Vagina (tissue), 2 donors: ENCODE measurements around the gene TIGAR. TPM values are rescaled to one million over a fixed set of nuclear protein-coding genes. Genes with fewer than 3 reads are reported as not detected.

Experiments
- DNase-seq, 2 donors: peaks; one replicate each; pipeline ENCODE4 v3.0.0-alpha.2; 2017; ENCODE audit errors: extremely low spot score in 2 of 2
- H3K27ac ChIP-seq: fragments of 200-600 bp; sonication (generic); one replicate; pipeline ENCODE4 v1.5.1; 2019
- H3K27me3 ChIP-seq: fragments of 200-600 bp; sonication (generic); one replicate; pipeline ENCODE4 v1.5.1; 2019
- H3K36me3 ChIP-seq, 2 donors: fragments of 200-600 bp; sonication (generic); one replicate each; pipeline ENCODE4 v1.5.1; 2017 to 2019
- H3K4me1 ChIP-seq: fragments of 200-600 bp; sonication (generic); one replicate; pipeline ENCODE4 v1.5.1; 2019
- H3K4me3 ChIP-seq, 2 donors: fragments of 200-600 bp; sonication (generic); 1 replicate in 1 of 2; 2 replicates in 1 of 2; pipeline ENCODE4 v1.5.1; 2016 to 2019
- H3K9me3 ChIP-seq: fragments of 200-600 bp; sonication (generic); one replicate; pipeline ENCODE4 v1.5.1; 2019
- CTCF ChIP-seq, 3 experiments: fragments of 450-650 bp in 2 of 3; fragments of 200-600 bp in 1 of 3; sonication (generic) in 1 of 3; IDR thresholded peaks; one replicate each; pipeline ENCODE4 v1.5.1; 2017 to 2019; ENCODE audit warnings: antibody characterized with exemption in 3 of 3, mild to moderate bottlenecking in 2 of 3, moderate library complexity in 2 of 3
- POLR2A ChIP-seq, 2 donors: fragments of 450-650 bp; IDR thresholded peaks; one replicate each; pipeline ENCODE4 v1.6.1; 2017; ENCODE audit warnings: antibody characterized with exemption in 2 of 2, mild to moderate bottlenecking in 2 of 2, moderate library complexity in 2 of 2
- POLR2AphosphoS5 ChIP-seq, 2 donors: sonication (generic); formaldehyde crosslinking; IDR thresholded peaks; one replicate each; pipeline ENCODE4 v1.9.0; 2017; ENCODE audit warnings: antibody characterized with exemption in 2 of 2, mild to moderate bottlenecking in 2 of 2, low read depth in 1 of 2; ENCODE audit not compliant: insufficient read depth in 1 of 2
- intact Hi-C: fragments of 100-400 bp; cut with DNase I; formaldehyde crosslinking; loops from one replicate; pipeline ENCODE4 v1.15.1; 2023
- total RNA-seq: library from RNA; depleted of rRNA; stranded (reverse); fragments of >200 nt; gene quantifications from one replicate; pipeline ENCODE4 v1.2.3, GENCODE V29; 2016

TIGAR gene
- total RNA-seq, 1 donor from 2014 or later, result 0.98 TPM

DNA sequence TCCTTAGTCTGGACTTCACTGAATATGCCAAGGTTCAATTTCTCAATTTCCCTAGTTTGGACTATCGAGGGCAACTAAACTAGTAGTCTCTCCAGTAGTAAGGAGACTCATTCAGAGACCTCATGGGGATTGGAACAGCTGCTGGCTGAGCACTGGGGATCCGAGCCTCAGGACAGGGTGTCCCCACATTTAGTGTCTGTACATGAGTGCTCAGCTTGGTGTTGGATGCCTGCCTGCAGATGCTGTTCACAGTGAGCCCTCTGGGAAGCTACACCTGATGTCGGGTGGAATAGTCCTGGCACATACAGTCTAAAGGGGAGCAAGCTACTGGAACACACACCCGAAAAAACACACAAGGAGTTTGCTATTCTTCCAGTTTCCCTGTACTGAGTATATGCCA lies 59.3 kb downstream of the TIGAR start:
- Histone ChIP-seq H3K27me3 (no peaks in the 10 kb centered on the region), H3K4me1 (no peaks in the 10 kb centered on the region), H3K4me3 (no peak overlapping the region), H3K36me3 (no peaks in the 10 kb centered on the region), H3K9me3 (no peaks in the 10 kb centered on the region), H3K27ac (no peak overlapping the region)
- intact Hi-C loops, result no loop called here
- peak in 1 of 2 donors; percentile 54 for DNase-seq
- no peak for TF ChIP-seq POLR2AphosphoS5 (IDR thresholded peaks at IDR 0.05; ENCODE audit: insufficient read depth in 1 of 2, low read depth in 1 of 2)
- no peak for TF ChIP-seq POLR2A (IDR thresholded peaks at IDR 0.05)

- Histone ChIP-seq H3K4me3 (no peak overlapping the region), H3K4me1 (no peaks in the 10 kb centered on the region), H3K9me3 (no peaks in the 10 kb centered on the region), H3K36me3 (no peaks in the 10 kb centered on the region), H3K27me3 (no peaks in the 10 kb centered on the region), H3K27ac (no peak overlapping the region)
- peak in 1 of 2 donors; percentile 58 for DNase-seq
- TF ChIP-seq POLR2A (IDR thresholded peaks at IDR 0.05), result no peak
- no peak for TF ChIP-seq CTCF (IDR thresholded peaks at IDR 0.05)
- no peak for TF ChIP-seq POLR2AphosphoS5 (IDR thresholded peaks at IDR 0.05; ENCODE audit: insufficient read depth in 1 of 2, low read depth in 1 of 2)
- intact Hi-C loops, result no loop called here
These were observed 62.4 kb downstream of the TIGAR start for GRCh38 chr12:4383304-4383865.

DNA sequence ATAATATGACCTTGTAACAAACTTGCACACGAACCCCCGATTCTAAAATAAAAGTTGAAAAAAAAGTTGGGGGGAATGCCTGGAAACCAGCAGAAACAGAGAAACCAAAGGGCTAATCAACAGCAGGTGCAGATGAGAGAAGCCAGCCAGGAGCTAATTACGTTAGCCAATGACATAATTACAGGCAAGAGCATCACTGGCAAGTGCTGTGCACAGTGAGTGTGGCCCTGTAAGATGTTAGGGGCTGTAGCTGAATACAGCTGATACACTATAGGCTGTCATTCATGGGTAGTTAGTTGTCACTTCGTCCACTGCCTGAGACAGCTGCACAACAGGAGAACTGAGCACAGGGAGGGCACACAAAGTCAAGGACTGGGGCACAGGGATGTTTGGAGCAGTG lies 65.8 kb downstream of the TIGAR start:
- TF ChIP-seq POLR2AphosphoS5 (IDR thresholded peaks at IDR 0.05; ENCODE audit: insufficient read depth in 1 of 2, low read depth in 1 of 2), result no peak
- TF ChIP-seq CTCF (IDR thresholded peaks at IDR 0.05), result no peak
- TF ChIP-seq POLR2A (IDR thresholded peaks at IDR 0.05), result no peak
- peak in 1 of 2 donors; percentile 47 for DNase-seq
- H3K36me3 ChIP-seq, result no peaks in the 10 kb centered on the region
- no peaks in the 10 kb centered on the region for H3K4me1 ChIP-seq
- no peaks in the 10 kb centered on the region for H3K9me3 ChIP-seq
- no peak overlapping the region for H3K27ac ChIP-seq
- no peaks in the 10 kb centered on the region for H3K27me3 ChIP-seq
- intact Hi-C loops, result no loop called here
- no peak overlapping the region for H3K4me3 ChIP-seq

GRCh38 chr12:4387607-4388006 lies 66.6 kb downstream of the TIGAR start:
- TF ChIP-seq CTCF (IDR thresholded peaks at IDR 0.05), result no peak
- no peak for TF ChIP-seq POLR2AphosphoS5 (IDR thresholded peaks at IDR 0.05; ENCODE audit: insufficient read depth in 1 of 2, low read depth in 1 of 2)
- no peak for TF ChIP-seq POLR2A (IDR thresholded peaks at IDR 0.05)
- Histone ChIP-seq H3K27ac (no peak overlapping the region), H3K36me3 (no peaks in the 10 kb centered on the region), H3K9me3 (no peaks in the 10 kb centered on the region), H3K4me1 (no peaks in the 10 kb centered on the region), H3K4me3 (no peak overlapping the region), H3K27me3 (no peaks in the 10 kb centered on the region)
- DNase-seq, result peak in 1 of 2 donors; percentile 29
- intact Hi-C loops, result no loop called here

GRCh38 chr12:4388032-4388431 lies 67.0 kb downstream of the TIGAR start:
- intact Hi-C loops, result no loop called here
- peak in 1 of 2 donors; percentile 22 for DNase-seq
- no peaks in the 10 kb centered on the region for H3K27me3 ChIP-seq
- H3K9me3 ChIP-seq, result no peaks in the 10 kb centered on the region
- no peak overlapping the region for H3K27ac ChIP-seq
- no peak for TF ChIP-seq CTCF (IDR thresholded peaks at IDR 0.05)
- TF ChIP-seq POLR2A (IDR thresholded peaks at IDR 0.05), result no peak
- no peak for TF ChIP-seq POLR2AphosphoS5 (IDR thresholded peaks at IDR 0.05; ENCODE audit: insufficient read depth in 1 of 2, low read depth in 1 of 2)
- H3K4me1 ChIP-seq, result no peaks in the 10 kb centered on the region
- no peak overlapping the region for H3K4me3 ChIP-seq
- H3K36me3 ChIP-seq, result no peaks in the 10 kb centered on the region
